ENCODE results near the gene HSD17B3. TPM values are rescaled to one million over a fixed set of nuclear protein-coding genes. Genes with fewer than 3 reads are reported as not detected.
A peak's percentile ranks its signal among the peaks of the same experiment; 100 is the strongest.
"Not testable (repeated sequence)": the region's sequence is repeated elsewhere in the genome, so short reads cannot be mapped to it uniquely, and the experiment has no call there.

Gene HSD17B3
- polyA plus RNA-seq (ENCODE audit: insufficient read length): 1.0 TPM

GRCh38 chr9:96302021-96302420 lies at the start of gene HSD17B3:
Gene HSD17B3, minus strand, starts transcription at chr9:96302176. Its CDS starts 72 bp downstream, at chr9:96302104.
- no peak for DNase-seq (ENCODE audit: low read depth)

- DNase-seq (ENCODE audit: low read depth): no peak
Observed at GRCh38 chr9:96350866-96351265, 48.9 kb upstream of the HSD17B3 start.

GRCh38 chr9:96348261-96348660 lies 46.3 kb upstream of the HSD17B3 start:
- no peak for DNase-seq (ENCODE audit: low read depth)

GRCh38 chr9:96345551-96345950 lies 43.6 kb upstream of the HSD17B3 start:
- no peak for DNase-seq (ENCODE audit: low read depth)

GRCh38 chr9:96344458-96345180 lies 42.6 kb upstream of the HSD17B3 start:
- DNase-seq (ENCODE audit: low read depth): peak; percentile 35

GRCh38 chr9:96343515-96344360 lies 41.8 kb upstream of the HSD17B3 start:
- no peak for DNase-seq (ENCODE audit: low read depth)

- no peak for DNase-seq (ENCODE audit: low read depth)
Observed at GRCh38 chr9:96342571-96343245, 40.7 kb upstream of the HSD17B3 start.

GRCh38 chr9:96340707-96341106 lies 38.7 kb upstream of the HSD17B3 start:
- DNase-seq (ENCODE audit: low read depth): no peak

- DNase-seq (ENCODE audit: low read depth): no peak
Observed at GRCh38 chr9:96338299-96338698, 36.3 kb upstream of the HSD17B3 start.

GRCh38 chr9:96333958-96334357 lies 32.0 kb upstream of the HSD17B3 start:
- no peak for DNase-seq (ENCODE audit: low read depth)

GRCh38 chr9:96331236-96331947 lies 29.4 kb upstream of the HSD17B3 start:
- no peak for DNase-seq (ENCODE audit: low read depth)

GRCh38 chr9:96327694-96328352 lies 25.8 kb upstream of the HSD17B3 start:
- peak; percentile 31 for DNase-seq (ENCODE audit: low read depth)

GRCh38 chr9:96323169-96323568 lies 21.2 kb upstream of the HSD17B3 start:
- no peak for DNase-seq (ENCODE audit: low read depth)

- DNase-seq (ENCODE audit: low read depth): not testable (repeated sequence)
Observed at GRCh38 chr9:96322736-96323135, 20.8 kb upstream of the HSD17B3 start.

- DNase-seq (ENCODE audit: low read depth): not testable (repeated sequence)
Observed at GRCh38 chr9:96322210-96322609, 20.2 kb upstream of the HSD17B3 start.

- DNase-seq (ENCODE audit: low read depth): no peak
Observed at GRCh38 chr9:96321515-96321914, 19.5 kb upstream of the HSD17B3 start.

GRCh38 chr9:96320749-96321280 lies 18.8 kb upstream of the HSD17B3 start:
- DNase-seq (ENCODE audit: low read depth): no peak

- DNase-seq (ENCODE audit: low read depth): no peak
Observed at GRCh38 chr9:96318921-96319565, 17.1 kb upstream of the HSD17B3 start.

GRCh38 chr9:96317335-96317980 lies 15.5 kb upstream of the HSD17B3 start:
- DNase-seq (ENCODE audit: low read depth): peak; percentile 14

GRCh38 chr9:96309850-96310249 lies 7.9 kb upstream of the HSD17B3 start:
- DNase-seq (ENCODE audit: low read depth): no peak
